NB4 (cell line): ENCODE results near the gene NOX5.

Source experiments
- POLR2A ChIP-seq: IDR thresholded peaks from 2 replicates; pipeline ENCODE4 v1.6.1; 2011; ENCODE audit warnings: mild to moderate bottlenecking; ENCODE audit not compliant: insufficient read length; ENCODE audit errors: extremely low read depth
- TF ChIP-seq, protein P1 (sequence below): IDR thresholded peaks from one replicate; pipeline ENCODE4 v1.5.1; 2012; ENCODE audit warnings: low read depth, low read length

DNA sequence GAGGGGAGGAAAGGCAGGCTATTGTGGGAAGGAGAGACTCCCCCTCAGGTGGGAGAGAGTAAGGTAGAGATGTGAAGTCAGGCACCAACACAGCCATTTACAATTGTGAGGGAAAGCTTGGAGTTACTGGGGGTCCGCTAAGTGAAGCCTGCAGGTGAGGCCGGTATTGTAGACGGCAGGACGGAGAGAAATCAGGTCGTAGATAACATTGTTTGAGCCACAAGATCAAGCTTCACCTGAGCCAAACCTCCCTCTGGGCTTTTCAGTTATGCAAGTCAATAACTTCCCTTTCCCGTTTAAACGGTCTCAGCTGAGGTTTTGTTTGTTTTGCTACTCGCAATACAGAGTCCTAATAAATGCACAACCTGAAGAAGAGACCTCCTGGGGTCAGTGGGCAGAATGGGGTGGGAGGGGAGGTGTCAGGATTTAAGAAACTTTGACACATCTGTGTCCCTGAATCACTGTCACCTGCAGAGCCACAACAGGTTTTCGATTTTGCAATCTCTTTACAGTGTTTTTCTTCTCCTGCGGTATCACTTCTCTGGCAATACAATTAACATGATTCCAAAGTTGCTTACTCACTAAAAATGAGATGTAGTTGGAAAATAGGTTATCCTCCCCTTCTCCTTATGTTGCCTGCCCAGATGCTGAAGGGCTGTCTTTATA lies 73.9 kb downstream of the NOX5 start:
- TF ChIP-seq, protein P1, sequence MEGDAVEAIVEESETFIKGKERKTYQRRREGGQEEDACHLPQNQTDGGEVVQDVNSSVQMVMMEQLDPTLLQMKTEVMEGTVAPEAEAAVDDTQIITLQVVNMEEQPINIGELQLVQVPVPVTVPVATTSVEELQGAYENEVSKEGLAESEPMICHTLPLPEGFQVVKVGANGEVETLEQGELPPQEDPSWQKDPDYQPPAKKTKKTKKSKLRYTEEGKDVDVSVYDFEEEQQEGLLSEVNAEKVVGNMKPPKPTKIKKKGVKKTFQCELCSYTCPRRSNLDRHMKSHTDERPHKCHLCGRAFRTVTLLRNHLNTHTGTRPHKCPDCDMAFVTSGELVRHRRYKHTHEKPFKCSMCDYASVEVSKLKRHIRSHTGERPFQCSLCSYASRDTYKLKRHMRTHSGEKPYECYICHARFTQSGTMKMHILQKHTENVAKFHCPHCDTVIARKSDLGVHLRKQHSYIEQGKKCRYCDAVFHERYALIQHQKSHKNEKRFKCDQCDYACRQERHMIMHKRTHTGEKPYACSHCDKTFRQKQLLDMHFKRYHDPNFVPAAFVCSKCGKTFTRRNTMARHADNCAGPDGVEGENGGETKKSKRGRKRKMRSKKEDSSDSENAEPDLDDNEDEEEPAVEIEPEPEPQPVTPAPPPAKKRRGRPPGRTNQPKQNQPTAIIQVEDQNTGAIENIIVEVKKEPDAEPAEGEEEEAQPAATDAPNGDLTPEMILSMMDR: no peak
- no peak for TF ChIP-seq POLR2A
